GM08714 (cell line): Measurements from ENCODE around the gene NOL6.
"Not testable (repeated sequence)": the region's sequence is repeated elsewhere in the genome, so short reads cannot be mapped to it uniquely, and the experiment has no call there.

Experiments
- H3K4me3 ChIP-seq: fragments of 200-500 bp; sonication (Bioruptor generic); 2 replicates; pipeline ENCODE4 v1.5.1; 2014; ENCODE audit warnings: mild to moderate bottlenecking, low read length, inconsistent platforms
- ZNF274 ChIP-seq: IDR thresholded peaks from 2 replicates; pipeline ENCODE4 v1.6.1; 2012; ENCODE audit warnings: mild to moderate bottlenecking, low read depth, low read length

Gene NOL6

GRCh38 chr9:33437205-33437604, 36.5 kb downstream of the NOL6 start:
- TF ChIP-seq ZNF274: no peak
- H3K4me3 ChIP-seq: no peak overlapping the region

GRCh38 chr9:33436445-33436844, 37.3 kb downstream of the NOL6 start:
- TF ChIP-seq ZNF274: no peak
- no peak overlapping the region for H3K4me3 ChIP-seq

DNA sequence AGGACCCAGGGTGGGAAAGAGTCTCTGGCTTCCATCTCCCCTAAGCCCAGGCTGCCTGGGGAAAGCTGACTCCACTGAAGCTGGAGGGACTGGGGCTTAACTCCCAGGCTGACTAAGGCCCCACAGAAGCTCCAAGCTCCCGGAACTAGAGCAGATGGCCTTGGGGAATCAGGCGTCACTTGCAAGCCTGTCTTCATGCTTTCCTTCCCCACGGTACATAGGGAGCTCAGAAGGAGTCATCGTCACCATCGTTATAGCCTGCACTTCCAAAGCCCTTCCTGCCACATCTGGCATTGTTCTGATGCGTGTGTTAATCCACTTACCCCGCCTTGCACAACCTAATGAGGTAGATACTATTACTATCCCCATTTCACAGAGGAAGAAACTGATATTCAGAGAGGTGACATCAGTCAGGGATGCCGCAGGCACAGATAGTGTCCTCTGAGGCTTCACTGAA, 37.9 kb downstream of the NOL6 start:
- TF ChIP-seq ZNF274: no peak
- H3K4me3 ChIP-seq: no peak overlapping the region

GRCh38 chr9:33434317-33435105, 39.2 kb downstream of the NOL6 start:
- no peak for TF ChIP-seq ZNF274
- H3K4me3 ChIP-seq: no peak overlapping the region

DNA sequence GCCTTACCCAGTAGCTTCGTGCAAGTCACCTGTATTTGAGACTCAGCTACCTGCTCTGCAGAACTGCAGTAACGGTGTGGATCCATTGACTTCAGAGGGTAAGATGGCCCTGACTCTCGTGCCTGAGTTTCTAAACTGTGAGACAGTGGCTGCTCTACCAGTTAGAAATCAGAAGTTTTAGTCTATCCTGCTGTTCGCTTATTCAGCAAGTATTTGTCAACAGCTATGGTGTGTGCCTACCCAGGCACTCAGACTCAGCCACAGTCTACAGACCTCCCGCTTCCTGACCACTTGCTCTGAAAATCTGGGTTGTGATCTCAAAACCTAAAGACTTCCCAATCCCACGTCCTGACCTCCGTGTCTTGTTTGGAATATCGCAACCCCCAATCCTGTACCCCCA, 39.9 kb downstream of the NOL6 start:
- H3K4me3 ChIP-seq: no peak overlapping the region
- TF ChIP-seq ZNF274: no peak

GRCh38 chr9:33431420-33431819, 42.3 kb downstream of the NOL6 start:
- no peak overlapping the region for H3K4me3 ChIP-seq
- no peak for TF ChIP-seq ZNF274

DNA sequence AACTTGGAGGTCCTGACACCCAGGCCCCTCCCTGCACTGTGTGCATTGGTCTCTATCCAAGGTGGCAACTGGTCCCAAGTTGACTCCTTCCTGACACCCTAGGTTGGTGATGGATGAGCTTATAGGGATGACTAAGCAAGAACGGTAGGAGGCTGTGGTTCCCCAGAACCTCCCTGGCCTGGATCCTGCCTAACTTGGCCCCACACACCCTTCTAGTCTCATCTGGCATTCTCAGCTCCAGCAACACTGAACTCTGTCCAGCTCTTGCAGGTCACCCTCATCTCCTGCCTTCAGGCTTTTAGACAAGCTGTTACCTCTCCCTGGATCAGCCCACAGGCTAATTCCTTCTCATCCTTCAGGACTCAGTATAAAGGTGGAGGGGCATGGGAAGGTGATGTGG, 42.8 kb downstream of the NOL6 start:
- no peak overlapping the region for H3K4me3 ChIP-seq
- no peak for TF ChIP-seq ZNF274

GRCh38 chr9:33429256-33429985, 44.3 kb downstream of the NOL6 start:
- H3K4me3 ChIP-seq: no peak overlapping the region
- no peak for TF ChIP-seq ZNF274

DNA sequence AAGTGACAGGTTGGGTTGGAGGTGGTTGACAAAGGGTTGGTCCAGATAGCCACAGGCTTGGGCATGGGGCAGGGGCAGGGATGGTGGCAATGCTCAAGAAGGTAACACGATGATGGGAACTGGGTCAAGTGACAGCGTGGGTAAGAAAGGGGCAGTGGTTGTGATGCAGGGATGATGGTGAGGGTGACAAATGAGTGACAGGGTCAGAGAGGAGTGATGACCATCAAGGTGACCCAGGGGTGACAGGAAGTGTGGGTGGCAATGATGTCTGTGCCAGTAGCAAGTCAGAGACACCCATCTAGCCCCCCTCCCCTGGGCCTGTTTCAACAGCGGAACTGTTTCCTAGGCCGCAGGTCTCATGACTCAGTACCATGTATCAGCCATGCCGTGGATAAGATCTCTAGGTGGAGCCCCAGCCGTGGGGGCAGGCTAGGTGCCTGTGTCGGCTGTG, 46.9 kb downstream of the NOL6 start:
- TF ChIP-seq ZNF274: no peak
- H3K4me3 ChIP-seq: no peak overlapping the region

DNA sequence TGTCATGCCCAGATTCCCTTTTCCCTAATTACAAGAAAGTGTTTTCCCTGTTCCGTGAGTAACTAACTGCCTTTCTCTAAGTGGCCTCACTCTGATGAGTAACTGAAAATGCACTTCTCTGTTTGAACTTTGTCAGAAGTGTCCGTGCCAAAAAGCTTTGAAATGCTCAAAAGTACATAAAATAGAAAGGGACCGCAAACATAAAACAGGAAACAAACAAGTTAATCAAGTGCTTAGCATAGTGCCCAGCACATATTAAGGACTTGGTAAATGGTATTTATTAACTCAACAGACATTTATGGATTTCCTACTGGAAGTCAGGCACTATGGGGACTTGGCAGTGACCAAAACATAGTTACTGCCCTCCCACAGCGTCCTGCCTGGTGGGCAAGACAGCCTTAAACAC, 48.6 kb downstream of the NOL6 start:
- no peak overlapping the region for H3K4me3 ChIP-seq
- no peak for TF ChIP-seq ZNF274

- H3K4me3 ChIP-seq: not testable (repeated sequence)
Observed at GRCh38 chr9:33424492-33424891, 49.2 kb downstream of the NOL6 start.

DNA sequence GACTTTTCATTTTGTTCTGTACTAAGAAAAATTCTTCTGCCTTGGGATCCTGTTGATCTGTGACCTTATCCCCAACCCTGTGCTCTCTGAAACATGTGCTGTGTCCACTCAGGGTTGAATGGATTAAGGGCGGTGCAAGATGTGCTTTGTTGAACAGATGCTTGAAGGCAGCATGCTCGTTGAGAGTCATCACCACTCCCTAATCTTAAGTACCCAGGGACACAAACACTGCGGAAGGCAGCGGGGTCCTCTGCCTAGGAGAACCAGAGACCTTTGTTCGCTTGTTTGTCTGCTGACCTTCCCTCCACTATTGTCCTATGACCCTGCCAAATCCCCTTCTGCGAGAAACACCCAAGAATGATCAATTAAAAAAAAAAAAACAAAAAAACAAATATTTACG, 49.7 kb downstream of the NOL6 start:
- H3K4me3 ChIP-seq: not testable (repeated sequence)

DNA sequence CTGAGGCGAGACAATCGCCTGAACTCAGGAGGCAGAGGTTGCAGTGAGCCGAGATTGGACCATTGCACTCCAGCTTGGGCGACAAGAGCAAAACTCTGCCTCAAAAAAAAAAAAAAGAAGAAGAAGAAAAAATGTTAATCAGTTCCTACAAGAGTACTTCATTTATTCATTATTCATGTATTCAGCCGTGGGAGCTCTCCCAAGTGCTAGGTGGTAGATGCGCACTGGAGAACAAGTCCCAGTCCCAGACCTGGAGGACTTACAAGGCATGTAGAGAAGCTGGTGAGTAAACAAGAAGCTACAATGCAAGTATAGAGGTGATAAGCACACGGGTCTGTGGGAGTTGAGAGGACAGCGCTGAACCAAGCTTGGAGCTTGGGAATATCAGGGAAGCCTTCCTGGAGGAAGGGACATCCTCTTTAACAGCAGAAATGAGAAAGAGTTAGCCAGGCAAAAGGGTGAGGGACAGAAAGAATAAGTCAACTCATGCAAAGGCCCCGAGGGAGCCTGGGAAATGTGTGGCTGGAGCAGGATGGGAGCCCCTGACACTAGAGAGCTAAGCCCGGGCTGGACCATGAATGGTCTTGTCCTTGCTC, 53.9 kb downstream of the NOL6 start:
- no peak overlapping the region for H3K4me3 ChIP-seq
- TF ChIP-seq ZNF274: no peak

GRCh38 chr9:33418090-33418489, 55.6 kb downstream of the NOL6 start:
- TF ChIP-seq ZNF274: no peak
- no peak overlapping the region for H3K4me3 ChIP-seq

GRCh38 chr9:33416996-33417395, 56.7 kb downstream of the NOL6 start:
- H3K4me3 ChIP-seq: no peak overlapping the region
- TF ChIP-seq ZNF274: no peak
